ENCODE data around the gene CHST4. TPM values are rescaled to one million over a fixed set of nuclear protein-coding genes. Genes with fewer than 3 reads are reported as not detected.

Gene CHST4
- polyA plus RNA-seq, 3 donors = not detected

DNA sequence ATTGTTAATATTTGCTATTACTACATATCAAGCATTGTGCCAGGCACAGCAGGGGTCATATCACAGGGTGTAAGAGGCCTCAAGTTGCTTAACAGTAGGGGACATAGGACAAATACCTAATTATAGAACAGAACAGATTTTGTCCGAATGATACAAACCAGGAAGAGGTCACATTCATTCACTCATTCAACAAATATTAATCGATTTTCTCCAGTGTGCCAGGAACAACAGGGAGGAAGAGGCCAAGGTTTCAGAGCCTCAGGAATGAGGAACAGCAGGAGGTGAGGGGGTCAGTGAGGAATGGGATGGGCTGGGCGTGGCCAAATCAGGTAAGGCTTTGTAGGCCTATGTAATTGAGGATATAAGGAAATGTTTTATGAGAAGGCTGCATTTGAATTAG, 11.2 kb upstream of the CHST4 start:
- WGBS (ENCODE audit: insufficient coverage) = 100% methylated on average over 1 of the region's 3 CpGs
- no peak overlapping the region for H3K4me3 ChIP-seq (replicated peaks in 1 of 3; ENCODE audit: low read depth in 2 of 3, low read length in 3 of 3)
- no peaks in the 10 kb centered on the region for H3K9me3 ChIP-seq (replicated peaks in 1 of 2; ENCODE audit: control insufficient read depth in 1 of 2, insufficient read depth in 1 of 2, low read length in 2 of 2)
- no peak overlapping the region for H3K4me3 Mint-ChIP-seq
- peaks cover 0 to 4% (median 0%) of the 10 kb centered on the region in 7 donors for H3K9me3 Mint-ChIP-seq
- no peak overlapping the region for H3K9ac ChIP-seq (ENCODE audit: insufficient read depth, low read length, poor library complexity, severe bottlenecking)
- no peaks in the 10 kb centered on the region for H3K36me3 Mint-ChIP-seq
- peaks cover 0 to 6% (median 2%) of the 10 kb centered on the region in 3 donors for H3K27me3 Mint-ChIP-seq (ENCODE audit: low read depth in 3 of 3)
- no peak for TF ChIP-seq CTCF (IDR thresholded peaks at IDR 0.05)
- H3K79me2 ChIP-seq (ENCODE audit: insufficient read depth, low read length) = no peaks in the 10 kb centered on the region
- H3K36me3 ChIP-seq (replicated peaks in 1 of 2; ENCODE audit: control insufficient read depth in 1 of 2, insufficient read depth in 2 of 2, low read length in 2 of 2) = no peaks in the 10 kb centered on the region
- H3K4me1 Mint-ChIP-seq = no peaks in the 10 kb centered on the region
- no peaks in the 10 kb centered on the region for H3K4me1 ChIP-seq (ENCODE audit: control insufficient read depth in 1 of 2, insufficient read depth in 2 of 2, low read length in 2 of 2)
- no peaks in the 10 kb centered on the region for H4K20me1 ChIP-seq (ENCODE audit: insufficient read depth, low read length)
- no peak overlapping the region for H2AFZ ChIP-seq (ENCODE audit: insufficient read depth, low read depth, low read length, poor library complexity, severe bottlenecking)
- no peak overlapping the region for H3K4me2 ChIP-seq (replicated peaks; ENCODE audit: extremely low read depth, low read length, poor library complexity, severe bottlenecking)
- no peak overlapping the region for H3K27ac ChIP-seq (ENCODE audit: low read depth in 1 of 2, low read length in 2 of 2)
- DNase-seq = no peak
- H3K27ac Mint-ChIP-seq = peak overlapping the region in 1 of 7 donors; percentile 12
- intact Hi-C loops (cut with micrococcal nuclease) = no loop called here
- no peaks in the 10 kb centered on the region for H3K27me3 ChIP-seq (ENCODE audit: control insufficient read depth in 2 of 2, insufficient read depth in 2 of 2, low read length in 2 of 2)

DNA sequence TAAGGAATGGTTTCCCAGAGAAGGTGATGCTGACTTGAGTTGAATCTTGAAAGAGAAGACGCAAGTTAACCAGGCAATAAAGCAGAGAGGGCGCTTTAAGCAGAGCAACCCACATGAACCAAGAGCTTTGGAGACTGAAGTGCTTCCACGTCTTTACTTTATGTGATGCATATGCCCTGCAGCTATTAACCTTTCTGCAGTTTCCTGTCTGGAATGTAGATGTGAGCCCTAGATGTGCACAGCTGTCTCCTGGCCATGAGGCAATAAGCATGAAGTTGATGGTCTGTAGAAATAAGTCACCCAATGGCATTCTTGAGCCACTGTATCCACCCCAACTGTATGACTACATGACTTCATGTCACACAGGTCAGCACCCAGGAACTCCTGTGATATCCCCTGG, 5.7 kb upstream of the CHST4 start:
- H3K27ac ChIP-seq (ENCODE audit: low read depth in 1 of 2, low read length in 2 of 2) = no peak overlapping the region
- Mint-ChIP-seq H3K4me3 (no peak overlapping the region), H3K36me3 (no peaks in the 10 kb centered on the region), H3K9me3 (peaks cover 0 to 4% (median 0%) of the 10 kb centered on the region in 7 donors), H3K27ac (no peak overlapping the region), H3K27me3 (ENCODE audit: low read depth in 3 of 3) (peaks cover 8 to 17% (median 9%) of the 10 kb centered on the region in 3 donors), H3K4me1 (no peaks in the 10 kb centered on the region)
- TF ChIP-seq CTCF (IDR thresholded peaks at IDR 0.05) = no peak
- no peak for DNase-seq
- no peak overlapping the region for H3K9ac ChIP-seq (ENCODE audit: insufficient read depth, low read length, poor library complexity, severe bottlenecking)
- intact Hi-C loops (cut with micrococcal nuclease) = no loop called here
- 93% methylated on average over 3 of the region's 3 CpGs for WGBS (ENCODE audit: insufficient coverage)
- H3K4me1 ChIP-seq (ENCODE audit: control insufficient read depth in 1 of 2, insufficient read depth in 2 of 2, low read length in 2 of 2) = no peaks in the 10 kb centered on the region
- no peaks in the 10 kb centered on the region for H4K20me1 ChIP-seq (ENCODE audit: insufficient read depth, low read length)
- peaks cover 0 to 3% of the 10 kb centered on the region in 2 donors for H3K27me3 ChIP-seq (ENCODE audit: control insufficient read depth in 2 of 2, insufficient read depth in 2 of 2, low read length in 2 of 2)
- H2AFZ ChIP-seq (ENCODE audit: insufficient read depth, low read depth, low read length, poor library complexity, severe bottlenecking) = no peak overlapping the region
- H3K36me3 ChIP-seq (replicated peaks in 1 of 2; ENCODE audit: control insufficient read depth in 1 of 2, insufficient read depth in 2 of 2, low read length in 2 of 2) = no peaks in the 10 kb centered on the region
- H3K79me2 ChIP-seq (ENCODE audit: insufficient read depth, low read length) = no peaks in the 10 kb centered on the region
- H3K9me3 ChIP-seq (replicated peaks in 1 of 2; ENCODE audit: control insufficient read depth in 1 of 2, insufficient read depth in 1 of 2, low read length in 2 of 2) = no peaks in the 10 kb centered on the region
- no peak overlapping the region for H3K4me3 ChIP-seq (replicated peaks in 1 of 3; ENCODE audit: low read depth in 2 of 3, low read length in 3 of 3)
- H3K4me2 ChIP-seq (replicated peaks; ENCODE audit: extremely low read depth, low read length, poor library complexity, severe bottlenecking) = no peak overlapping the region

Data from CD14-positive monocyte (primary cell).